ENCODE data around the gene BCR. TPM values are rescaled to one million over a fixed set of nuclear protein-coding genes. Genes with fewer than 3 reads are reported as not detected.
"Not testable (repeated sequence)": the region's sequence is repeated elsewhere in the genome, so short reads cannot be mapped to it uniquely, and the experiment has no call there.

Gene BCR
- polyA plus RNA-seq, 3 donors = 10.3 to 37.9 (median 14.8) TPM

DNA sequence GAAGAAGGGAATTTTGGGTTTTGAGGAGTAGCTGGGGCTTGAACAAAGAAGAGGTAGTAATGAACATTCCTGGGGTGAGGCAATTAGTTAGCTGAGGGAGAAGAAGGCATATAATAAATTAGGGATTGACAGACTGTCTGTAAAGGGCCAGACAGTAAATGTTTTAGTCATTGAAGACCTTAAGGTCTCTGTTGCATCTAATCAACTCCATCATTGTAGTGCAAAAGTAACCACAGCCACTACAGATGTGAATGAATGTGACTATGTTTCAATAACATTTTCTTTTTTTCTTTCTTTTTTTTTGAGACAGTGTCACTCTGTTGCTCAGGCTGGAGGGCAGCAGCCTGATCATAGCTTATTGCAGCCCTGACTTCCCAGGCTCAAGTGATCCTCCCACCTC is 153.5 kb downstream of the BCR start:
- H3K27ac ChIP-seq (ENCODE audit: low read depth, low read length) = not testable (repeated sequence)

DNA sequence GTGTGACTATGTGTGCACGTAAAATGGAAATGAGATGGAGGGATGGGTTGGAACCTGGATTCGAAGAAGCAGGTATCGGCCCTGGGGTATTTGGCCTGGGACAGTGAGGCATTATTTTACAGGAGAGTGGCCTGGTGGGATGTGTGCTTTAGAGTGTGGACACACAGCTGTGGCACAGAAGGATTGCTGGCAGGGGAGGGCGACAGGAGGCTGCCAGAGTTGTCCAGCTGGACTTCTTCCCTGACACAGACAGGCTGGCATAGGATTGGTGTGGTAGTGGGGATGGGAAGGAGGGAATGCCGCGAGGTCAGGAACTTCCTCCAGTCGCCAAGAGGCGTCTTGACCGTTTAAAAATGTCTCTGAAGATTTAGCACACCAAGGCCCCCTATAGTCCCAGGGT is 157.4 kb downstream of the BCR start:
- 93 to 95% (median 94%) methylated on average over 3 to 6 of the region's 9 CpGs for WGBS, 3 donors
- H3K27ac ChIP-seq (ENCODE audit: low read depth, low read length) = not testable (repeated sequence)

DNA sequence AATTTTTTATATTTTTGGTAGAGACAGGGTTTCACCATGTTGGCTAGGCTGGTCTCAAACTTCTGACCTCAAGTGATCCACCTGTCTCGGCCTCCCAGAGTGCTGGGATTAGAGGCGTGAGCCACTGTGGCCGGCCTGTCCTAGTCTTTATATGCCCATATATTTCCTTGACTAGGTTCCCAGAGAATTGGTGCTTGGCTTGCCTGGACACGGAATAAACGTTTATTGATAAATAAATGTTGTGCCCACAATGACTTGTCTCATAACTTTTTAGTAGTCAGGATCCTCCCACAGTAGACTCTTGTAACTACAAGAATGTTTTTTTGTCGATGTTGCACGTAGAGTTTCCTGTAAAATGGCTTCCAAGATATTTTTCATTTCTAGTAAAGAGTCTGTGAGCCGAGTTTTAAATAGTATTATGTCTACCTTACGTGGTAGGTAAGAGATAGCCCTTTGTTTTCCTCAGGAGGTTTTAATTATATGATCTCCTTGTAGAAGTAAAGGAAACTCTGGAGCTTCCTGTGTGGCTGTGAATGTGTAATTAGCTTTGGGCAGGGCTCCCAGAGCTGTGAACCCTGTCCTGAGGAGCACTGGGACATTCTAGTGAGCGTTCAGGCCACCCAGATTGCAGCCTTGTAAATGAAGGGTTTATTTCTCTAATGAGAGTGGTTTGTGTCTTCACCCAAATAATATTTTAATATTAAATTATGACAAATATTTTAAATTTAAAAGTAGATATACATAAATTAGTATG is 161.8 kb downstream of the BCR start:
- not testable (repeated sequence) for H3K27ac ChIP-seq (ENCODE audit: low read depth, low read length)
- 77 to 85% (median 78%) methylated on average over 9 of the region's 10 CpGs for WGBS, 3 donors

DNA sequence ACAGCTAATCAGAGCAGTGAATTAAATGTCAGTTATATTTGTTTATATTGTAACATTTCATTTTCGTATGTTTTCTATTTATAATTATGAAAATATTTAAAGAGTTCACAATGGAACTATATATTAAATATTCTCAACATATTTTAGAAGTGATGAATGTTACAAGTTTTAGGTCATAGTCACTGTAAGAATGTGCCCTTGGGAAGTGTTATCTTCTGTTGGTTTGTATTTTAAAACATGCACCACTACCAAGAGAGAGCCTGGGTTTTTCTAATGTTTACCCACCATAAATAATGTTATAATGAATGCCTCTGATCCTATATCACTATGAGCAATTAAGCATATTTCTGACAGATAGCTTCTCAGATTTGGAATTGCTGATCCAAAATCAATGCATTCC is 171.0 kb downstream of the BCR start:
- WGBS, 3 donors = 61 to 81% (median 75%) methylated on average over 1 of the region's 1 CpG
- no peak overlapping the region for H3K27ac ChIP-seq (ENCODE audit: low read depth, low read length)

DNA sequence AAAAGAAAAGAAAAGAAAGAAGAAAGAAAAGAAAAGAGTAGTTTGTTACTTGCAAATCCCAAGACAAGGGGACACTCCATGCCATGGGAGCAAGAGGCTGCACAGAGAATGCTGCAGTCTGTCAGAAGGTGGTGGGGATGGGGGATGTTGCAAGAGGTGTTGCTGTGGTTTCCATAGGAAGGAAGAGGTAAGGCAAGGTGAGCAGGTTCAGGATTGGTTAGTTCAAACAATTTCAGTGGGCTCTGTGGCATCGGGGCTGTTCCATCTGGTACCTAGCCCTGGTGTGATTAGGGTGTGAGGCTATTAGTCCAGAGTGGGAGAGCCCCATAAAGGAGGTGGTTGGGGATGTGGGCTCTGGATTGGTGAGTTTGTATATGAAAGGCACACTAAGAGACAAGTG is 172.7 kb downstream of the BCR start:
- H3K27ac ChIP-seq (ENCODE audit: low read depth, low read length) = no peak overlapping the region
- 78 to 85% (median 82%) methylated on average over 1 of the region's 1 CpG for WGBS, 3 donors

DNA sequence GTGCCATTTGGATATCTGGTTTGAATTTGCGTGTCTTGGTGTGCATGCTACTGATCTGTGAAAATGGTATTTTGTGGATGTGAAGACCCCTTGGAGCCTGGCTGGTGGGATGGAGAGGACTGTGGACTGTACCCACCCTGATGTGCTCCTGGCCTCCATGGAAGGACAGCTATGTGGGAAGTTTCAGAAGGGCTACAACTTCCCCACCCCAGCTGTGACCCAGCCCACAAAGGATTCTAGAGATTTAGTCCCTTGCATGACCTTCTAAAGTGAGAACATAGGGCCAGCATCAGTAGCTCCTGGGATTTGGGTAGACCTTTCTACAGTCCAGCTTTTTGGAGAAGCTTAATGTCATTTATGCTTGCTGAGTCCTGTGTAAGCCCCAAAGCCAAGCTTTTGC is 173.4 kb downstream of the BCR start:
- H3K27ac ChIP-seq (ENCODE audit: low read depth, low read length) = no peak overlapping the region
- 93 to 100% (median 96%) methylated on average over 1 of the region's 1 CpG for WGBS, 3 donors

DNA sequence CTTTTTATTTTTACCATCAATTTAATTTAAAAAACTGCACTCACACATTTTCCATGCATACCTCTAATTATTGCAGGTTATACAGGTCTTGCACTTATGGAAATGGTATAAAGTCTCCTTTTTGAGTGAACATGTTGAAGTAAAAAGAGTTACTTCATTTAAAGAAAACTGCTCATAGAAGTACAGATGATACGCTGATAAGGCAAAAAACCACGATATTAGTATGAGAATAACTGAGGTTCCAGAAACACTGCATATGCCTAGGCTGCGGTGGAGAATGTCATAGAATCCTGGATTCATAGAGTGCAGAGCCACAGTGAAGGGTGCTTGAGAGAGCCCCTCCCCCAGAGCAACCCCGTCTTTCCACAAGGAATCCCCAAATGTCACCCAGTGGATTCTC is 175.8 kb downstream of the BCR start:
- 70 to 85% (median 71%) methylated on average over 4 of the region's 4 CpGs for WGBS, 3 donors

DNA sequence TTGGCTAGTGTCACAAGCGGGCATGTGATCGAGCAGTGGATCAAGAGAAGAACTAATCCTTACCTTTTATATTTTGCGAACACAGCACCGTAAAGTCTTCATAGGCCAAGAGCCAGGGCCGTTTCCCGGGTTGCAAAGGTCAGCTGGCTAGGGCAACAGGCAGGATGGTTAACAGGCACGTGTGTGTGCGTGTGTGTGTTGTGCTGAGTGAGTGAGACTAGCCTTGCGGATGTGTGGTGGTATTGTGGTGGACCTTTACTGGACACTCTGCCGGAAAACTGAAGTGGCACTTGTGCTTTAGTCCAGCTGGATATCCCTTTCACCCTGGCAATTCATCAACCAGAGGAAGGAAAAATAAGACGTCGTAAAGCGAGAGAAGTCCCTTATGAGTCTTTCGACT is 176.7 kb downstream of the BCR start:
- 52 to 58% (median 58%) methylated on average over 14 of the region's 14 CpGs for WGBS, 3 donors

More for the DNA sequence above, 175.8 kb downstream of the BCR start:
- H3K27ac ChIP-seq (ENCODE audit: low read depth, low read length) = no peak overlapping the region

DNA sequence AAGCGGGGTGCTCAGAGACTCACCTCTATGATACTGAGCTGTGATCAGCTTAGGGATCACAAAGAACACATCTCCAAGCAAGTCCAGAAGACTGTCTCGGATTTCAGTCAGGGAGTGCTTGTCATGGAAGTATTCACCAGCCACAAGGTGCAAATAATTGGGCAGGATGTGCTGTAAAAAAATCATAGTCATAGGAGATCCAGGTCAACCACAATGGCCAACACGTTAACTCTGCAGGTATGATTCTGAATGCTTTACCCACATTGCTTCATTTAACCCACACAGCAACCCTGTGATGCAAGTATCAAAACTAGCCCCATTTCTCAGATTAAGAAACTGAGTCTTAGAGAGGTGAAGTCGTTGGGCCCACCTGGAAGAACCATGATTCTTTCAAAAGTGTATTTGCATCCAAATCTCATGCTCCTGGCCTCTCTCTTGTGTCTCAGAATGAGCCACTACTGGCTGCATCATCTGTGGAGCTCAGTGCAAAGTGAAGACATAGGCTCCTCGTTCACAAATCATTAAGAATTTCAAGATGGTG is 179.3 kb downstream of the BCR start:
- 66 to 75% (median 73%) methylated on average over 5 of the region's 5 CpGs for WGBS, 3 donors

More for the DNA sequence above, 176.7 kb downstream of the BCR start:
- H3K27ac ChIP-seq (ENCODE audit: low read depth, low read length) = no peak overlapping the region

DNA sequence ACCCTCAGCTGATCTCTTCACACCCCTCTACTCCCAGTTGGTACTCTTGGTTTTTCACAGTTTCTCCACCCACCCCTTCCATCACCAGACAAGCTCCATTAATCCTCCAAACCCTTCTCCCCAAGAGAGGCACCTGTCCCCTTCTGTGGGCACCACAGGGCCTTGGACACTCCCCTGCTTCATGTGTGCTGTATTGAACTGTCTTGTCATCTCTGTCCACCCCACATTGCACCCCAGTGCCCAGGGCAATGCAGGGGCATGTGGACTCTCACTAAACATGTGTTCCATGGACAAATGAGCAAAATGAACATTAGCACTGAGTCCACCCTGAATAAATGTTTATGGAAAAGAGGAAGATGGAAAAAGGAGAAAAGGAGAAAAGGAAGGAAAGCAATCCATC is 181.4 kb downstream of the BCR start:
- H3K27ac ChIP-seq (ENCODE audit: low read depth, low read length) = no peak overlapping the region

More for the DNA sequence above, 179.3 kb downstream of the BCR start:
- H3K27ac ChIP-seq (ENCODE audit: low read depth, low read length) = no peak overlapping the region

DNA sequence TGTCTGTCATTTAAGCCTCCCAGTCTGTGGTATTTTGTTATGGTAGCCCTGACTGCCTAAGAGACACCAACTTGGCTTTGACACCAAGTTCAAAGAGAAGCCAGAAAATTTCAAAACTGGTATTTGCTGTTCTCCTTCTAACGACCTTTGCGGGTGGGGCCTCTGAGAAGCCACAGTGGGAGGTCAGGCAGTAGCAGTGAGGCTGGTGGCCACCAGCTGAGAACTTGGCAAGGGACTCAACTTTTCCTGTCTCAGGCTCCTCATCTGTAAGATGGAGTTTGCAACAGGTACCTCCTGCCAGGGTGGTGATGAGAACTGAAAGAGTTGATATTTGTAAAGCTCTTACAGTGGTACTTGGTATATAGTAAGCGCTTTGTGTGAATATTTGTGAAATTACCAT is 183.4 kb downstream of the BCR start:
- H3K27ac ChIP-seq (ENCODE audit: low read depth, low read length) = no peak overlapping the region
- 64 to 74% (median 73%) methylated on average over 3 of the region's 3 CpGs for WGBS, 3 donors

DNA sequence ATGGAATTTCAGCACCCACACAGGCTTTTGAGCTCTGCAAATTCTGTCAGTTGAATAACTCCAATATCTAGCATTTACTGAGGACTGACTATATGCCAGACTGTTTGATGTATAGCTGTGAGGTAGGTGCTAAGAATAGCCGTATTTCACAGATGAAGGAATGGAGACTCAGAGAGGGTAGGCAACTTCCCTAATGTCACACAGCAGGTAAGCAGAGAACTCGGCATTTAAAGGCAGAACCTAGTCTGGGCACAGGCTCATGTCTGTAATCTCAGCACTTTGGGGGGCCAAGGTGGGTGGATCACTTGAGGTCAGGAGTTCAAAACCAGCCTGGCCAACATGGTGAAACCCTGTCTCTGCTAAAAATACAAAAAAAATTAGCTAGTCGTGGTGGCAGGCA is 184.1 kb downstream of the BCR start:
- WGBS, 3 donors = 58 to 75% (median 59%) methylated on average over 3 of the region's 3 CpGs
- H3K27ac ChIP-seq (ENCODE audit: low read depth, low read length) = no peak overlapping the region

DNA sequence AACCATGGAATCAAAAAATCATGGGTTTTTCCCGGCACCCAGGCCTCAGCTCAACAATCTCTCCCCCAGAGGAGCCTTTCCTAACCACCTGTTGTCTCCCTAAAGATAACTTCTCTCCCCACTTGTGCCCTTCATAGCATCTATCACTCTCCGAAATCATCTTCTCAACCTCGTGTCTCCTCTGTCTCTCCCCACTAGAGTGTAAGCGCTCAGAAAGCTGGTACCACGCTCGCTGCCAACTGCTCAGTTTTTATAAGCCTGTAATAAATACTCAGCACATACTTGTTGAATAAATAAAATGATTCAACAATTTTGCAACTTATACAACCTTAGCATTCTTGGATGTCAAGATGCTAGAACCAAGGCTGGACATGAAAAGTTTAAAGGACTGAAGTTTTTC is 185.2 kb downstream of the BCR start:
- 84 to 91% (median 88%) methylated on average over 6 of the region's 6 CpGs for WGBS, 3 donors

DNA sequence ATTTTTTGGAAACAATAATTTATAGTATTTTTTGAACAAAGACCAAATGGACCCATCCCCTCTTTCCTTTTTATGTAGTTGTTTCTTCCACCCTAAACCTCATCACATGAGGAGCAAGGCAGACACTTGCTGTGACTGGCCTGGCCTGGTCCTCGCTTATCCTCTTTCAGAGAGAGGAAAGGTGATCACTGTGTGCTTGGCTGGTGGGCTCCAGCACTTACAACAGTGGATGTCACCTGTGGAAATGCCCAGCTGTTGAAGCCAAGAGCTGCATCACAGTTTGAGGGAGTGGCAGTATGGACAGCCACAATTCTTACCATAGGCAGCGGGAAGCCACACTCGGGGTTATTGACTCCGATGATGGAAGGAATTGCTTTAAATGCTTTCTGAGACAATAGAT is 185.7 kb downstream of the BCR start:
- no peak overlapping the region for H3K27ac ChIP-seq (ENCODE audit: low read depth, low read length)
- 66 to 80% (median 76%) methylated on average over 4 of the region's 4 CpGs for WGBS, 3 donors

More for the DNA sequence above, 185.2 kb downstream of the BCR start:
- H3K27ac ChIP-seq (ENCODE audit: low read depth, low read length) = no peak overlapping the region

DNA sequence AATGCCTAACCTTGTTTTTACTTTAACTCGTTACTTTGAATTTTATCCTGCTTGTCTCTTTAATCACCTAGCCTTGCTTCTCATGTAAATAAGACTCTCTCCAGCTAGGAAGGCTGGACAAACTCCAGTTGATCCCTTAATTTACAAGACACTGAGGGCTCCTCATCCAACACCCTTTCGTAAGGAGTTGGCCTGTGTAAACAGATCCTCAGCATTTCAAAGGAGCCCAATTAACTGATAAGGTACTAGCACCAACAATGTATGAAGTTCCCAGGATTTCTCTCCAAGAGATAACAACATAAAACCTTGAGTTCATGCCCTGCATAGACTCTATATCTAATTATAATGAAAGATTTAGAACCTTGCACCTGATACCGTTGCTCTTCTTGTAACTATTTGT is 186.9 kb downstream of the BCR start:
- 25 to 43% (median 38%) methylated on average over 3 of the region's 3 CpGs for WGBS, 3 donors
- not testable (repeated sequence) for H3K27ac ChIP-seq (ENCODE audit: low read depth, low read length)

Other genes starting within 250 kb of the BCR start
- gene GNAZ, start 110.0 kb upstream of the BCR start, polyA plus RNA-seq = 1 to 10 TPM; 1.5 to 7.8 (median 6.2) TPM
- gene RSPH14, start 38.5 kb upstream of the BCR start, polyA plus RNA-seq = under 1 TPM in 1 of 3 donors, not detected in 2; 0.84 TPM
- gene RAB36, start 35.0 kb upstream of the BCR start, polyA plus RNA-seq = 1 to 10 TPM; 1.0 to 1.6 (median 1.4) TPM

All from adipose tissue (tissue), 3 donors.